HG03354 (cell line): ENCODE results near the gene DVL1.

Experiments
- ATAC-seq: cut with Tn5 transposase; IDR thresholded peaks from one replicate; pipeline ENCODE4 v1.9.1; 2021; ENCODE audit warnings: mild to moderate bottlenecking; ENCODE audit not compliant: unreplicated experiment, poor library complexity, severe bottlenecking

The DVL1 gene

DNA sequence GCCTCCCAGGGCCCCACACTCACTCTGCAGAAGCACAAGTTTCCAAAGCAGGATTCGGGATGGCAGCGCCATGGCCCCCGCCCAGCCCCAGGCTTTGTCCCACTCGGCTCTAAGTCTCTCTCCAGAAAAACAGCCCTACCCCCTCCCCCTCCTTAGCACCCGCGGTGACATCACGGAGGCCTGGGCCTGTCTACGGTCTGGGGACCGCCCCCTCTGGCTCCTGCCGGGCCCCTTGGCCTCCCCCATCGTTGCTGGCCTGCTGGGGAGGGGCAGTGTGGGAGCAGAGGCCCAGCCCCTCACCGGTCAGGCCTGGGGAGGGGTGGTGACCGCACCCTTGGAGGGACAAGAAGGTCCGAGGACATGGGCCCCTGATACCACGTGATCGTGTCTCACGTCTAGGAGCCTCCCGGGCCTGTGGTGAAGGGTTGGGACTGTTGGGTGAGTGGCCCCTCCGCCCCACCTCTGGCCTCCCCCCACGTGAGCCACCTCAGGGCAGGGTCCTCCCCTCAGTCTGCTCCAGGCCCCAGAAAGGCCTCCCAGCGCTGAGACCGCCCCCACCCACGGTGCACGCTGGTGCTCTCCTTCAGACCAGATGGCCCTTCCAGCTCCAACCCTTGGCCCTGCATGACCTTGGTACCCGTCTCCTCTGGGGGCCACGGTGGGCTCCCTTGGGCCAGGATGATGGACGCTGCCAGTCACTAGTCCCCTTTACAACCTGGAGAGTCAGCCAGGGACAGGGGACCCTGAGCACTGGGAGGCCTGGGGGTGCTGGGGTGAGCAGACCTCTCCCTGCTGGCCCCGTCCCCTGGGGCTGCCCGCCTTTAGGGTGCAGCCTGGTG is 9.4 kb upstream of the DVL1 start, which contains the start of gene MXRA8:
Gene MXRA8 (minus strand): TSS at position 123 of the 839 bp plus-strand sequence. CDS start 51 bp downstream, at position 72.
- no peak for ATAC-seq

DNA sequence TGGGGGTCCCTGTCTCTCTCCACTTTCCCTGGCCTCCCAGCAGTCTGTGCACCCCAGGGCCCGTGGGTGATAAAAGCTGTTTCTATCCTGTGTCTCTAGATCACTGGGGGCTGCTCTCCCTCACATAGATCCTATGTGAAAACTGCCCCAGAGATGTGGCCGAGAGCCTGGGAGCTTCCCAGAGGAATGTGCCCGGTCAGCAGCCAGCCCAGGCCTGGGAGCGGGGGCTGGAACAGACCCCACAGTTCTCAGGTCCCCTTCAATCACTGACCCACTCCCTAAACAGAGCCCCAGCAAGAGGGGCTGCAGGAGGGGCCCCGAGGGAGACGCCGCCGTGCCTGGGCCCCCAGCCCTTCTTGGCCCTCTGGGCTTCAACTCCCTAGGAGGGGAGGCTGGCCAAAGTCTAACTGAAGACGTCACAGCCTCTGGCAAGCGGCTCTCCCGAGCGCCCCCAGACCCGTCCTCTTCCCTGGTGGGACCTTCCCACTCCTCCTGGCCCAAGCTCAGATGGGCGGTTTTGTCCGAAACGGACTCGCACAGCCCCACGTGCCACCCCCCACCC is 8.7 kb upstream of the DVL1 start:
- no peak for ATAC-seq

DNA sequence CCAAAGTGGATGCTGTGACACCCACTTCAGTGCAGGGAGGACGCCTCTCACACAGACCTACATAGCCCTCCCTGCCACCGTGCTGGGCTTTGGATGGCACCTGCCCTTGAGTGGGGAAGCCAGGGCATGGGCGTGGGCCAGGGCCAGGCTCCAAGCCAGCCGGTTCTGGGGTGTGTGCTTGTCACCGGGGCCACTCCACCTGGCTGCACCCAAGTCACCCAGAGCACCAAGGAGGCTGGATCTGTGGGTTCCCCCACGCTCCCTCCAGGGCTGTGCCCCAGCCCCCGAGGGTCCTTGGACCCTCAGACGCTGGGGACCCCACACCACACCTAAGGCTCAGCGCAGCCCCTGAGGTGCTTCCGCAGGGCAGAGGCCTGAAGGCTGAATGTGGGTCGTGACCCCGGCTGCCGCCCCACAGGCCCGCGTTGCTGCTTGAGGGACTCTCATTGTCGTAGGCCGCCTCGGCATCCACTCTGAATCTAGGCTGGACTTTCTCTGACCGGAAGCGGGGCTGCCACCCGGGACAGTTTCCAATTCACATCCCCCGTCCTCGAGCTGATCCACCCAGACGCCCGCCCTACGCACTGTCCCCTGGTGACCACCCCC is 7.7 kb upstream of the DVL1 start:
- ATAC-seq: no peak

DNA sequence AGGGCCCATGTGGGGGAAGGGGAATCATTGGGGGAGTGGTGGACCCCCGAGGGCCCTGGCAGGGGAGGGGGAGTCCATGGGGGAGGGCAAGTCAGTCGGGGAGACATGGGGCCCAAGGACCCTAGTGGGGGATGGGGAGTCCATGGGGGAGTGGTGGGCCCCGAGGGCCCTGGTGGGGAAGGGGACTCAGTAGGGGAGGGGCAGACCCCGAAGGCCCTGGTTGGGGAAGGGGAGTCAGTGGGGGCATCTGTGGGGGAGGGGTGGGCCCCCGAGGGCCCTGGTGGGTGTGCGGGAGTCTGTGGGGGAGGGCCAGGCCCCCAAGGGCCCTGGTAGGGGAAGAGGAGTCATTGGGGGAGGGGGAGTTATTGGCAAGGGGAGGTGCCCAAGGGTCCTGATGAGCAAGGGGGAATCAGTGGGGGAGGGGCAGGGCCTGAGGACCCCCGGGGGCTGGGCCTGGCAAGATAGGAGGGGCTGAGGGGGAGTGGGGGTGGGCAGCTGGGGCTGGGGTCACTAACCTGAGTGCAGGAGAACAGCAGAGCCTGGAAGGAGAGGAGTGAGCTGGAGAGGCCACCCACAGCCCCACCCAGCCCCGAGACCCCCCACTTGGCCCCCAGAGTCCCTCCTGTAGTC is 7.1 kb upstream of the DVL1 start:
- no peak for ATAC-seq

DNA sequence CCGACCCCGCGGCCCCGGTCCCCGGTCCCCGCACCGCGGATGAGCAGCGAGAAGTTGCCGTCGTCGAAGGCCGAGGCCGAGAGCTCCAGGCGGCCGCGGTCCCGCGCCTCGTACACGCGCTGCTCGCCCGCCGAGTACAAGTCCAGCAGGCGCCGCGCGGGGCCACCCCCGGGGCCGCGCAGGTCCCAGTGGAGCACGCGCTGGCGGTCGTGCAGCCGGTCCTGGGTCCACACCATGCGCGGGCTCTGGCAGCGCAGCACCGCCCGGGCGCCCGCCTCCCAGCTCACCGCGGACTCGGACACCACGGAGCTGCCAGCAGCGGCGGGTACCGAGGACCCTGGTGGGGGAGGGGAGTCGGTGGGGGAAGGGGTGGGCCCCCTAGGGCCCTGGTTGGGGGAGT is 6.2 kb upstream of the DVL1 start:
- no peak for ATAC-seq

GRCh38 chr1:1354271-1355247 is 5.3 kb upstream of the DVL1 start:
- ATAC-seq: no peak

- ATAC-seq: no peak
These were observed 4.4 kb upstream of the DVL1 start for GRCh38 chr1:1353389-1354151.

GRCh38 chr1:1352786-1353388 is 3.7 kb upstream of the DVL1 start:
- no peak for ATAC-seq

- no peak for ATAC-seq
These were observed 2.6 kb upstream of the DVL1 start for GRCh38 chr1:1351511-1352427.

GRCh38 chr1:1348420-1349255 is 580 bp downstream of the DVL1 start:
- ATAC-seq: peak; percentile 24

DNA sequence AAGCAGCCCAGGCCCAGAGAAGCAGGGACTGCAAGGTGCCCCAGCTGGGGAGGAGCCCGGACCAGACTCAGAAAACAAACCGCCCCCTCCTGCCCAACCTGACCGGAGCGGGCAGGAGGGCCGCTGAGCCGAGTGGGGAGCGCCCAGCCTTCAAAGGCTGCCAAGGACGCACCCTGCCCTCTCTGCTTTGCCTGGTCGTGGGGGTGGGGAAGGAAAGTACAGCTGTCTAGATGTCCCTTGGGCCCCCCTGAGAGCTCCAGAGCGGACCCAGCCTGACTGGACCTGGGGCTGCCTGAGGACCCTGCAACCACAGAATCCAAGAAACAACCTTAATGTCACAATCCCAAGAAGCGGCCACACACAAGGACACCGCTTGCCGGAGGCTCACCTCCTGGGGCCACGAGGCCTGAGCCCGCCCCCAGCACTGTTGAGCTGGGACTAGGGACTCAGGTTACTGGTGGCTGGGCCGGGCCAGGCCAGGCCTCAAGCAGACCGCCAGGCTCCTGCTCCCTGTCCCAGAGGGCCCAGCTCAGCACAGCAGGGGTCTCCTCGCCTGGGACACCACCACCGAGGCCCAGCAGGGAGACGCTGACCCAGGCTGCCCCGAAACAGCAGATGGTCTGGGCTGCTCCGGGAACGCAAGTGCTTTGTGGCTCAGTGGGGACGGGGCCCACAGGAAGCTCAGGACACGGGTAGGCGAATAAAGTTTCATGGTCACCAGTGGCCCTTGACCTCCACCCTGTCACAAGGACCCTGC is 1.4 kb downstream of the DVL1 start:
- no peak for ATAC-seq

GRCh38 chr1:1347026-1347595 is 2.1 kb downstream of the DVL1 start:
- no peak for ATAC-seq

DNA sequence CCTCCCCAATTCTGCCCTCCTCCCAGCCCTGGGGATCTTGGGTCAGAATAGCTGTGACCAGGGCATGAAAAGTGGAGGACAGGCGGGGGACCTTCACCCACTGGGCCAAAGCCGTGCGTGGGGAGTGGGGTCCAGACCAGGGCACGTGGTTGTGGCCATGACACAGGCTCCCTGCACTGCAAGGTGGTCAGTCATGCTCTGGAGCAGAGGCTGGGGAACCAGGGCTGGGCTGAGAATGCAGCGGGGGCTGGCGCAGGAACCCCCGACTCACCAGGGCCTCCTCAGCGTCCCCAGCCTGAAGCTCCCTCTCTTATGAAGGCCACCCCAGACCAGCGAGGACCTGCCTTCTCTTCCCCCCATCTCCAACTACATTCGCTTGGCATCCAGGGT is 2.7 kb downstream of the DVL1 start:
- no peak for ATAC-seq

DNA sequence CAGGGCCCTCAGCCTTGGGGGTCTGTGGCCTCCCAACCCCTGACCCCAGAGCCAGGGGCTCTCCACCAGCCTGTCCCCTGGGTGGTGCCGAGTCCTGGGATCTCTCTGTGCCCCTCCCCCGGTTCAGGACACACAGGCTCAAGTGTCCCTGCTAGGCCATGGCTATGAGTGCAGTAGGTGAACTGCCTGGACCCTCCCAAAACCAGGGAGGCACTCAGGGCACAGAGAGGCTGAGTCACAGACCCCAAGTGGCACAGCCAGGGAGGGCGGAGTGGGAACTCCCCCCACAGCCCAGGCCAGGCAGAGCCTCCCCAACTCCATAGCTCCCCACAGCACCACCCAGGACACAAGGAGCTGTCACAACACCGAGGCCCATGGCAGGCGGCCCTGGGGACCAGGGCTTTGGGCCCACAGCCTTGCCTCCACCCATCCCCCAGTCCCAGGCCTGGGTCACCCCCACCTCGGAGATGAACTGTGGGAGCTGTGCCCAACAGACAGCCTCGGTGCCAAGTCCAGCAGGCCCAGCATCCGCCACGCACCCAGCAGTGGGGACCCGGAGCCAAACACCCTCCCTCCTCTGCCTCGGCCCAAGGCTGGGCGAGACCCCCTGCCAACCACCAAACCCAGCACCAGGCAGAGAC is 3.2 kb downstream of the DVL1 start:
- no peak for ATAC-seq

DNA sequence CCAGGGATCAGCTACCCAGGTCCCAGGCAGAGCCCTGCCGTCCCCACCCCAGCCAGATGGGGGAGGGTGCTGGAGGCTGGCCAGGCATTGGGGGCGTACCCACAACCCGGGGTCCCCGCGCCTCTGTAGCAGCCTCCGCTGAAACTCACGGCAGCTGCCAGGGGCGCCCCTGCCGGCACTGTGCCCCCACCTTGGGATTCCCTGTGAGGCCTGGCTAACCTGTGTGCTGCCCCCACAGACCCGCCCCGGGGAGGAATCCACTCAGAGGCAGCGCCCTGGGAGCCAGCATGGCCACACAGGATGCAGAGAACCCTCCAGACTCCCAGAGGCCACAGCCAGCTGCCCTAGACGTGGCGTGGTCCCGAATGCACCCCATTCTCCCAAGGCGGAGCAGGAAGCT is 3.8 kb downstream of the DVL1 start:
- ATAC-seq: no peak
